A673 (cell line): ENCODE results near the gene TGM2.

Experiments
- CTCF ChIP-seq: fragments of 300-800, 200-600 bp; sonication (generic); conservative IDR thresholded peaks from 2 replicates; pipeline ENCODE4 v1.5.1; 2017; ENCODE audit warnings: low read depth, mild to moderate bottlenecking, antibody characterized with exemption, low read length, moderate library complexity, mixed read lengths
- EZH2 ChIP-seq: fragments of 200-600 bp; sonication (generic); IDR thresholded peaks from 2 replicates; pipeline ENCODE4 v1.6.1; 2017; ENCODE audit warnings: borderline replicate concordance, low read depth, mild to moderate bottlenecking, mixed read lengths, antibody characterized with exemption, low read length; ENCODE audit not compliant: poor library complexity, severe bottlenecking

DNA sequence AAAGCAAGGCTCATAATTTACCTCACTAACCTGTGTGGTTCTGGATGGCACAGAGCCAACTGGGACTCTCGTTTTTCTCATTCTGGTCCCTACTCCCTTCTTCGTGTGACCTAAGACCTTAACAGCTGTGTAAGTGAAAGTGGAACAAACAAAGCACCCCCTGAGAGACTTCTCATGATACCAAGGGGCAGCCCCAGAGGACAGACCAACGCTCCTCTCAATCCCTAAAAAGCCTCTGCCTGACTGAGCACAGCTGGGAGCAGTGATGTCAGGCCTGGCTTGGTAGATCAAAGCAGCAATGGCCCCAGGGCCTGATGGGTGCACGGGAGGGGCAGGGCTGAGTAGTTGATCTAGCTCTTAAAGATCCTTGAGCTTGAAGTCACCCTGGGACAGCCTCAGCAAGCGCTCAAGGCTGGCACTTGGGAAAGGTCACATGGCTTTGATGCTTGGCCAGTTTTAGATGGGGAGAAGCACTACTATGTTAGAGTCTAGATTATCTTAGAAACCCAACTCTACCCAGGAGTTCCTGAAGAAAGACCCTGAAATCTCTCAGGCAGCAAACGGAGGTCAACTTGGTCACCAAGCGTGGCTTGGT is 16.2 kb upstream of the TGM2 start:
- TF ChIP-seq CTCF (no peak), EZH2 (no peak)
